Esophagus mucosa (tissue), 1 donor: ENCODE measurements around the gene SULT6B1. TPM values are rescaled to one million over a fixed set of nuclear protein-coding genes. Genes with fewer than 3 reads are reported as not detected.
"Not testable (repeated sequence)": the region's sequence is repeated elsewhere in the genome, so short reads cannot be mapped to it uniquely, and the experiment has no call there.

ENCODE experiments used
- ATAC-seq: fragments of 200-7000 bp; cut with Tn5 transposase; one replicate; pipeline ENCODE4 v1.9.1; 2020
- total RNA-seq: library from RNA; stranded (reverse); gene quantifications from one replicate; pipeline ENCODE4 v1.2.4, GENCODE V29; 2023
- donor health status: DM: yes; HTN: yes; CAD: no.

Gene SULT6B1, protein sequence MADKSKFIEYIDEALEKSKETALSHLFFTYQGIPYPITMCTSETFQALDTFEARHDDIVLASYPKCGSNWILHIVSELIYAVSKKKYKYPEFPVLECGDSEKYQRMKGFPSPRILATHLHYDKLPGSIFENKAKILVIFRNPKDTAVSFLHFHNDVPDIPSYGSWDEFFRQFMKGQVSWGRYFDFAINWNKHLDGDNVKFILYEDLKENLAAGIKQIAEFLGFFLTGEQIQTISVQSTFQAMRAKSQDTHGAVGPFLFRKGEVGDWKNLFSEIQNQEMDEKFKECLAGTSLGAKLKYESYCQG
- total RNA-seq: not detected

- no peak for ATAC-seq
Observed at GRCh38 chr2:37188570-37188969, at the start of gene SULT6B1. Gene SULT6B1 (minus strand): TSS chr2:37188670. CDS start chr2:37188640, 30 bp downstream.

- peak; percentile 15 for ATAC-seq
Observed at GRCh38 chr2:37232131-37232933, 43.9 kb upstream of the SULT6B1 start.

DNA sequence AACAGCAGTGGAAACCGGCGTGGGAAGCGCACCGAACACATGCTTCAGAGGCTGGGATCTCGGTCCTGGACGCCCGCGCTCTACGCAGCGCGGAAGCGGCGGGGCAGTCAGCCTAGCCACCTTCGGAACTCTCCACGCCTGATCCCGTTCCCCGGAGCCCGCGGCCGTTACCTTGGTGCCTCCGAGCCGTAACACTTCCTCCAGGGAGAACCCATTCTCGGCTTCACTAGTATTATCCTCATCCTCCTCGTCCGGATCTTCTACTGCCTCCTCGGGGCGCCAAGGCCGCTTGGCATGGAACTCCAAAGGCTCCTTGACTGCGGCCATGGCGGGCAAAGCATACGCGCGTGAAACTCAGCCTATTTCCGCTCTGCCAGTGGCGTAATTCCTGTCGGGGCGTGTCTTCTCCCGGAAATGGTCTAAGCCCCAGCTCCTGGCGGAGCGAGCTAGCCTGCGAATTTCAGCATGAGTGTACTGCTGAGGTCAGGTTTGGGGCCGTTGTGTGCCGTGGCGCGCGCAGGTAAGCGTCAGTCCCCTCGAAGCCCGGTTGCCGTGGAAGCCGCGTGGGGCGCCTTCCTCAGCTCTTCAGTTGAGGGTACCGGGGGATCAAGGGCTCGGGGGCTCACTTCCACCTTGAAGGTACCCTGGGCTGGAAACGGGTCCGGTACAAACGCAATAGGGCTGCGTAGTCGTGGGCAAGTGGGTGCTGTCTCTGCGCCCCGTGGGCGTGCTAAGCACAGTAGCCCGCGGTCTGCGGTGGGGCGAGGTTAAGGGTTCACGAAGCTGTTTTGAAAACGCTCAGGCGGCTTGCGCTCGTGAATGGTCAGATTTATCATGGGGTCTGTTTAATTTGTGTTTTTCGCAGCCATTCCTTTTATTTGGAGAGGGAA is 43.0 kb upstream of the SULT6B1 start, which contains the start of the genes CEBPZ and NDUFAF7:
TSS of gene CEBPZ (minus strand) at position 356 of the 890 bp plus-strand sequence. CDS start at position 327, 29 bp downstream.
TSS of gene NDUFAF7 (plus strand) at position 418 of the 890 bp plus-strand sequence. CDS start at position 466, 48 bp downstream.
- ATAC-seq: peak; percentile 97

DNA sequence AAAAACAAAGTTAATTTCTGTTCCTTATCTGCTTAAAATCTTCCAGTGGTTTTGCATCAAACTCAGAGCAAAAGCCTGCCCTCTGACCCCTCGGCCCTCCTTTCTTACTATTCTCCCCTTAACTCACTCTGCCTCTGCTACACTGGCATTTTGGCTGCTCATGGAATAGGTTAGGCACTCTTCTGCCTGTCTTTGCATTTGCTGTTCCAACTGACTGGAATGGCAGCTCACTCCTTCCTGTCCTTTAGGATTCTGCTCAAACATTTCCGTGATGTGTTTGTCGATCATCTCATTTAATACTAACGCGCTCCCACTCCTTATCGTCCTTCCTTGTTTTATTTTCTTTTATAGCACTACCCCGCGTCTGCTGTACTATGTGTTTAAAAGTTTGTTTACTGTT is 42.1 kb upstream of the SULT6B1 start:
- no peak for ATAC-seq

GRCh38 chr2:37228788-37229187 is 40.3 kb upstream of the SULT6B1 start:
- no peak for ATAC-seq

- no peak for ATAC-seq
Observed at GRCh38 chr2:37226863-37227262, 38.4 kb upstream of the SULT6B1 start.

DNA sequence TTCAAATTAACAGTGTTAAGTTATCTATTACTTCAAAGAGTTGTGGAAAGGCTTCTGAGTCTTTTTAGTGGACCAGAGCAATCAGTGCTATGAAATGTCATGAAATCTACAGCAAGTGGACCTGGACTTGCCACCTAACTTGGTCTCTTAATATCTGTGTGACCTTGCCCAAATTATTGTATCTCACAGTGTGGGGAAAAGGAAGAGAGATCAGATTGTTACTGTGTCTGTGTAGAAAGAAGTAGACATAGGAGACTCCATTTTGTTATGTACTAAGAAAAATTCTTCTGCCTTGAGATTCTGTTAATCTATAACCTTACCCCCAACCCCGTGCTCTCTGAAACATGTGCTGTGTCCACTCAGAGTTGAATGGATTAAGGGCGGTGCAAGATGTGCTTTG is 36.7 kb upstream of the SULT6B1 start:
- ATAC-seq: not testable (repeated sequence)

DNA sequence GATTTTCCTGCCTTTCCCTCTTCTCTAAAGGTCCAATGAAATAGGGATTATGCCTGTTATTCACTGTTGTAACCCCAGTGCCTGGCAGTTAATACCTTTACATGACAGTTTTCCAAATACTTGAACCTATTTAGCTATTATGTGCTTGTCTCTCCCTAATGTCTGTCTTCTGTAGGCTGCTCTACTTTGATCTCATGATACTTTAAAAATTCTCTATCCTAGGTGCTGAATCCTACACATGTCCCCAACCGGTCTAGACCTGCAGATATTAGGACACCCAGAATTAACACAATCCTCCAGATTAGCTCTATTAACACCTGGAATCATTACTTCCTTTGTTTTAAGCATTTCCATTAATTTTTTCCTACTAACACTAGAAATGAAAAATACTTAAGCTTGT is 35.6 kb upstream of the SULT6B1 start:
- ATAC-seq: peak; percentile 52

- ATAC-seq: no peak
Observed at GRCh38 chr2:37223131-37223530, 34.7 kb upstream of the SULT6B1 start.

DNA sequence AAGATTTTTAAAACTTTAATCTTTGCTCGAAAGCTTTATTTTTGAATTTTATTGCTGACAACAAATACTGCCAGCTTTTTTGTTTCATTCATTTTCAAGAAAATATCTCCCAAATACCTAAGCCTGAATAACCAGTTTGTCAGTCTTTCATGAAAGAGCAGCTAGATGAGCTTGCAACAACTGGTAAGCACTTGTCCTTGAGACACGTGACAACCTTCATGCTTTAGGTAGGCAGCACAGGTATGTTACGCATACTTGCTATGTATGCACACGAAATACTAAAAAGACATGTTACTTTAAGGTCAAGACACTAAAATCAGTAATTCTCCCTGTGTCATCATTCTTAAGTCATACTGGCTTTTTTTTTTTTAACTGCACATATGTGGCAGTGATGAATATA is 30.6 kb upstream of the SULT6B1 start:
- ATAC-seq: peak; percentile 98

- ATAC-seq: no peak
Observed at GRCh38 chr2:37215250-37215649, 26.8 kb upstream of the SULT6B1 start.

- ATAC-seq: no peak
Observed at GRCh38 chr2:37211939-37212338, 23.5 kb upstream of the SULT6B1 start.

- no peak for ATAC-seq
Observed at GRCh38 chr2:37211212-37211611, 22.7 kb upstream of the SULT6B1 start.

- ATAC-seq: not testable (repeated sequence)
Observed at GRCh38 chr2:37206760-37207159, 18.3 kb upstream of the SULT6B1 start.

DNA sequence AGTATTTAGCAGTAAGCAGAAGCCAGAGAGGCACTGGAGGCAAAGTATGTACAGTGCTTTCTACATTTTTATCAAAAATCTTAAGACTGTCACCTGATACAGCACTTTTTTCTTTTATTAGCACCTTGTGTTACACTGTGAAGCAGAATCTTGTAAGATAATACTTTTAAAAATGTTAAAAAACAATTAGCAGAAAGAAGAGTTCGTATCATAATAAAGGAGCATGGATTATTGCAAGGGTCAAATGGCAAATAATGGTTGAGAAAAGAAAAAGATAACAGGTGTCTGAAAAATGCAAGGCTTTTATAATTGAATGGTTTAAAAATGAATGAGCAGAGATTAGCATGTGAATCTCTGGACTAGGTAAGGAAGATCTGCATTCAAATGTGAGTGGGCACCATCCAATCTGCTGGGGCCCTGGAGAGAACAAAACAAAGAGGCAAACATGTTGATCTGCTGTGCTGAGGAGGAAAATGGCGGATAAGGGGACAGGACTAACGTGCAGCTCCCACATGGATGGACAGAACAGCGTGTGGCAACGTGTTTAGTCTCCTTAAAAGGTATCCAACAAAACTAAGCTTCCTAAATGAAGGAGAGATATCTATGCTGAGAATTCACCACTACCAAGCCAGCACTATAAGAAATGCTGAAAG is 17.3 kb upstream of the SULT6B1 start:
- ATAC-seq: no peak

- not testable (repeated sequence) for ATAC-seq
Observed at GRCh38 chr2:37205071-37205661, 16.7 kb upstream of the SULT6B1 start.

GRCh38 chr2:37203708-37204107 is 15.2 kb upstream of the SULT6B1 start:
- no peak for ATAC-seq

DNA sequence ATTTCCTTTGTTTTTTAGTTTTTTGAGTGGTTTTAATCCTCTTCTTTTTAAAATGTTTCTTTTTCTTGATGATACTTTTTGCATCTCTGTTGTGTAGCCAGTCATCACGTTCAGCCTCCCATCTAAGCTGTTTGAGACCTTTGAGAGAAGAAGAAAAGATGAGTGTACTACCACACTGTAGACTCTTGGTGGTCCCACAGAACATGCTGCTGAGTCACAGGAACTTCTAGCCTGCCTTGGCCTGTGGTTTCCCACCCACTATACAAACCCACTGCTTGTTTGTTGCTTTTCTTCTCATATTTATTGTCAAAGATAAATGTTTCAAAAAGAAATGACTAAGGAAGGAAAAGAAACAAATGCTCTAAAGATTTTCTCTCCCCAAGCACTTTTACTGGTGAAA is 13.3 kb upstream of the SULT6B1 start:
- ATAC-seq: no peak

- no peak for ATAC-seq
Observed at GRCh38 chr2:37201208-37201607, 12.7 kb upstream of the SULT6B1 start.

- ATAC-seq: no peak
Observed at GRCh38 chr2:37198681-37199065, 10.2 kb upstream of the SULT6B1 start.

DNA sequence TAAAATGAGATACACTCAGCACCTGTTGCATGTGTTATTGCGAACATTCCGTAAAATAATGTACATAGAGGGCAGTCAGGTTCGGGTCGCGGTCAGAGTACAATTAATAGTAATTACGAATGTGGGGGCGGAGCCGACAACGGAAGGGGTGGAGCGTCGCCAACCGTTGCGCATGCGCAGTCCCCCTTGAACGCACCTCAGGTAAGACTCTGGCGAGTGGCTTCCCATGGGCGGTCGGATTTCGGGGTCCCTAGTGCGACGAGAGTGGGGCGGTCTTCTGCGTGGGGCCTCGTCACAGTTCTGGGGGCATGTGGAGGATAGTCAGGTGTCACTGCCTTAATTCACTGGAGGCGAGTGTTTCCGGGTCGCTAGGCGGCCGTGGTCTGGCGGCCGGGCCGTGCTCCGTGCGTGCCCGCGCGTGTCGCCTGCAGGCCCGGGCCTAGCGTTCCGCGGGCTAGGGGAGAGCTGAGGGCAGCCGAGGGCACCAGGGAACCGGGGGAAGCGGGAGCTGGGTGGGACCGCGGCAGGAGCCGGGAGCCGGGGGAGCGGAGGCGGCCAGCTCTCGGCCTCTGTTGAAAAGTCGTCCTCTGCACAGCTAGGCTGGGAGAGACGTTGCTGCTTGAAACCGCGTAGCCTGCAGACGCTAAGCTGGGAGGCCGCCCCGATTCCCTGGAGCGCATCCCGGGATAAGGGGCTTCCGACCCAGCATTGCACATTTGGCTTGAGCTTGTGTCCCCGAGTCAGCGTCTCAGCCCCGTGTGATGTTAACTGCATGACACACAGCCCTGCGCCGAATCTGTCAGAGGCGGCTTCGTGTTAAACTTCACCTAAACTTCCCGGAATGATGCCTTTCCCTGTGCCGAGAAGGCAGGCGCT is 8.1 kb upstream of the SULT6B1 start, which contains the start of gene CEBPZOS:
TSS of gene CEBPZOS (plus strand) at position 177 of the 876 bp plus-strand sequence. CDS start 3,209 bp downstream, outside the sequence.
- ATAC-seq: peak; percentile 86
